IMR-90 (cell line): ENCODE measurements around the gene ARHGEF17.

Source experiments
- CEBPB ChIP-seq: IDR thresholded peaks from 2 replicates; pipeline ENCODE4 v1.6.1; 2012; ENCODE audit warnings: low read depth, low read length, improper control_type of control experiment
- CTCF ChIP-seq: conservative IDR thresholded peaks from 2 replicates; pipeline ENCODE4 v1.5.1; 2012; ENCODE audit warnings: mild to moderate bottlenecking, low read depth, low read length, improper control_type of control experiment
- MAZ ChIP-seq: IDR thresholded peaks from 2 replicates; pipeline ENCODE4 v1.6.1; 2012; ENCODE audit warnings: low read depth, mild to moderate bottlenecking, low read length, improper control_type of control experiment, moderate library complexity, borderline replicate concordance
- RCOR1 ChIP-seq: IDR thresholded peaks from 2 replicates; pipeline ENCODE4 v1.6.1; 2012; ENCODE audit warnings: mild to moderate bottlenecking, low read length, improper control_type of control experiment; ENCODE audit not compliant: insufficient replicate concordance
- RFX5 ChIP-seq: IDR thresholded peaks from 2 replicates; pipeline ENCODE4 v1.8.0; 2012; ENCODE audit warnings: low read depth, mild to moderate bottlenecking, low read length, moderate library complexity
- SMC3 ChIP-seq: fragments of 150-350 bp; IDR thresholded peaks from 2 replicates; pipeline ENCODE4 v1.6.1; 2016; ENCODE audit warnings: low read depth, mild to moderate bottlenecking, antibody characterized with exemption, low read length, moderate library complexity
- USF2 ChIP-seq: fragments of 150-350 bp; IDR thresholded peaks from 2 replicates; pipeline ENCODE4 v1.6.1; 2017; ENCODE audit warnings: mild to moderate bottlenecking, antibody characterized with exemption, low read length, low read depth

- TF ChIP-seq RFX5, result no peak
- TF ChIP-seq MAZ, result no peak
- no peak for TF ChIP-seq CTCF
- TF ChIP-seq SMC3, result no peak
- no peak for TF ChIP-seq USF2
- no peak for TF ChIP-seq RCOR1
- no peak for TF ChIP-seq CEBPB
Observed at GRCh38 chr11:73311394-73311869, 3.4 kb downstream of the ARHGEF17 start.
